GM21367 (cell line): ENCODE data around the gene CCR8.
"Not testable (repeated sequence)": the region's sequence is repeated elsewhere in the genome, so short reads cannot be mapped to it uniquely, and the experiment has no call there.

Experiments
- ATAC-seq: cut with Tn5 transposase; IDR thresholded peaks from one replicate; pipeline ENCODE4 v1.9.1; 2021; ENCODE audit not compliant: unreplicated experiment

CCR8 gene

GRCh38 chr3:39347586-39347876 is 18.0 kb downstream of the CCR8 start:
- no peak for ATAC-seq

GRCh38 chr3:39349080-39349479 is 19.6 kb downstream of the CCR8 start:
- ATAC-seq: no peak

GRCh38 chr3:39350714-39351113 is 21.2 kb downstream of the CCR8 start:
- no peak for ATAC-seq

GRCh38 chr3:39351134-39351533 is 21.6 kb downstream of the CCR8 start:
- ATAC-seq: not testable (repeated sequence)

GRCh38 chr3:39353168-39353927 is 23.8 kb downstream of the CCR8 start:
- ATAC-seq: not testable (repeated sequence)

GRCh38 chr3:39358333-39358732 is 28.8 kb downstream of the CCR8 start:
- no peak for ATAC-seq

GRCh38 chr3:39361252-39361927 is 31.9 kb downstream of the CCR8 start:
- no peak for ATAC-seq

GRCh38 chr3:39362192-39362591 is 32.7 kb downstream of the CCR8 start:
- no peak for ATAC-seq

- no peak for ATAC-seq
Measured at GRCh38 chr3:39362812-39363211, 33.3 kb downstream of the CCR8 start.

- ATAC-seq: not testable (repeated sequence)
Measured at GRCh38 chr3:39370450-39370849, 40.9 kb downstream of the CCR8 start.

- ATAC-seq: no peak
Measured at GRCh38 chr3:39372833-39373232, 43.3 kb downstream of the CCR8 start.

- ATAC-seq: no peak
Measured at GRCh38 chr3:39376959-39377634, 47.6 kb downstream of the CCR8 start.

GRCh38 chr3:39378088-39378487 is 48.6 kb downstream of the CCR8 start:
- no peak for ATAC-seq

GRCh38 chr3:39378957-39379777 is 49.7 kb downstream of the CCR8 start:
- ATAC-seq: no peak

GRCh38 chr3:39379778-39380155 is 50.3 kb downstream of the CCR8 start:
- no peak for ATAC-seq

- no peak for ATAC-seq
Measured at GRCh38 chr3:39381432-39381831, 51.9 kb downstream of the CCR8 start.
